Endothelial cell of umbilical vein (primary cell): Measurements from ENCODE around the gene PAOX. TPM values are rescaled to one million over a fixed set of nuclear protein-coding genes. Genes with fewer than 3 reads are reported as not detected.

ENCODE experiments used
- BruUV-seq: library from RNA; stranded (reverse); fragments of 400-500 nt; replicated peaks from 2 replicates; lab custom pipeline; 2021; lab: Mats Ljungman, UMichigan
- CTCF ChIA-PET: fragments of 300-600, 350-600 bp; sonication (Branson Sonifier 250); formaldehyde crosslinking; loops from one replicate; lab custom pipeline; 2021; ENCODE audit warnings: antibody characterized with exemption, inconsistent platforms; lab: Charles Lee
- POLR2A ChIA-PET: fragments of 300-600, 350-600 bp; sonication (Branson Sonifier 250); formaldehyde crosslinking; loops from one replicate; lab custom pipeline; 2021; ENCODE audit warnings: antibody characterized with exemption, inconsistent platforms; lab: Charles Lee
- DNase-seq: peaks from one replicate; pipeline ENCODE4 v3.0.0-alpha.2; 2011; ENCODE audit warnings: low read depth, low spot score
- FAIRE-seq: peaks from 2 replicates; lab custom pipeline; 2011; peaks lifted over from hg19 to GRCh38; lab: Jason Lieb, UNC
- H2AFZ ChIP-seq: 2 replicates; pipeline ENCODE4 v1.6.0; 2012; ENCODE audit warnings: low read depth, low read length, control low read depth, inconsistent platforms
- H3K27ac ChIP-seq: 2 replicates; pipeline ENCODE4 v1.5.1; 2011; ENCODE audit warnings: low read depth, mild to moderate bottlenecking, control low read depth, low read length, moderate library complexity; ENCODE audit not compliant: insufficient read depth
- H3K27me3 ChIP-seq, 2 experiments: 2 replicates each; pipeline versions ENCODE4 v1.6.0 to v1.6.1; 2011; ENCODE audit warnings: low read length in 2 of 2, mixed read lengths in 1 of 2; ENCODE audit not compliant: control insufficient read depth in 2 of 2, insufficient read depth in 2 of 2
- H3K36me3 ChIP-seq, 2 experiments: 2 replicates in 1 of 2; 3 replicates in 1 of 2; pipeline ENCODE4 v1.5.1; 2011; ENCODE audit warnings: low read length in 2 of 2, mild to moderate bottlenecking in 1 of 2, moderate library complexity in 1 of 2; ENCODE audit not compliant: control insufficient read depth in 2 of 2, insufficient read depth in 2 of 2; ENCODE audit errors: extremely low read depth in 1 of 2
- H3K4me1 ChIP-seq: 3 replicates; pipeline ENCODE4 v1.5.1; 2011; ENCODE audit warnings: mild to moderate bottlenecking, low read length; ENCODE audit not compliant: control insufficient read depth, insufficient read depth; ENCODE audit errors: extremely low read depth
- H3K4me2 ChIP-seq: 2 replicates; pipeline ENCODE4 v1.6.1; 2011; ENCODE audit warnings: low read length, control low read depth, mixed read lengths; ENCODE audit not compliant: insufficient read depth
- H3K4me3 ChIP-seq, 3 experiments: fragments of 200-600 bp in 1 of 3; sonication (generic), shearing (Covaris generic) in 1 of 3; replicated peaks in 1 of 3; 2 replicates each; pipeline ENCODE4 v1.5.1; 2011 to 2016; ENCODE audit warnings: control low read depth in 3 of 3, low read length in 3 of 3, mild to moderate bottlenecking in 2 of 3, inconsistent platforms in 1 of 3, low read depth in 1 of 3, moderate library complexity in 1 of 3; ENCODE audit not compliant: insufficient read depth in 1 of 3
- H3K79me2 ChIP-seq: 2 replicates; pipeline ENCODE4 v1.6.0; 2012; ENCODE audit warnings: low read length, inconsistent platforms; ENCODE audit not compliant: control insufficient read depth, insufficient read depth
- H3K9ac ChIP-seq: replicated peaks from 2 replicates; pipeline ENCODE3; 2011; ENCODE audit warnings: low read length, control low read depth; ENCODE audit not compliant: insufficient read depth; ENCODE audit errors: extremely low read depth
- H3K9me1 ChIP-seq: replicated peaks from 3 replicates; pipeline ENCODE4 v1.6.0; 2011; ENCODE audit warnings: mild to moderate bottlenecking, low read length; ENCODE audit not compliant: control insufficient read depth, insufficient read depth; ENCODE audit errors: extremely low read depth
- H3K9me3 ChIP-seq: replicated peaks from 2 replicates; pipeline ENCODE4 v1.5.1; 2012; ENCODE audit warnings: low read length, inconsistent platforms; ENCODE audit not compliant: control insufficient read depth, insufficient read depth
- H4K20me1 ChIP-seq: replicated peaks from 2 replicates; pipeline ENCODE3; 2011; ENCODE audit warnings: mild to moderate bottlenecking, low read length; ENCODE audit not compliant: control insufficient read depth, insufficient read depth; ENCODE audit errors: extremely low read depth
- CTCF ChIP-seq, 2 donors: IDR thresholded peaks; 1 replicate in 1 of 2; 2 replicates in 1 of 2; pipeline ENCODE4 v1.5.1; 2011; ENCODE audit warnings: low read length in 2 of 2, mild to moderate bottlenecking in 2 of 2, moderate library complexity in 2 of 2, control low read depth in 1 of 2, inconsistent platforms in 1 of 2, low read depth in 1 of 2; ENCODE audit not compliant: insufficient read depth in 1 of 2; ENCODE audit errors: extremely low read depth in 1 of 2
- FOS ChIP-seq: IDR thresholded peaks from 2 replicates; pipeline ENCODE4 v1.6.1; 2011; ENCODE audit warnings: mild to moderate bottlenecking, low read length, moderate library complexity, borderline replicate concordance; ENCODE audit not compliant: insufficient read depth
- MYC ChIP-seq: IDR thresholded peaks from one replicate; pipeline ENCODE4 v1.6.1; 2011; ENCODE audit warnings: mild to moderate bottlenecking, low read depth, low read length
- dilution Hi-C: fragments of 300-500 bp; cut with MboI; formaldehyde crosslinking; loops from one replicate; pipeline ENCODE4 v1.15.0; 2019; ENCODE audit warnings: low sequenced_read_pairs; ENCODE audit not compliant: extremely low pct_ligation_motif_present
- intact Hi-C: fragments of 100-400 bp; cut with micrococcal nuclease; formaldehyde crosslinking; loops from one replicate; pipeline ENCODE4 v1.10.0; 2022
- polyA plus RNA-seq, 4 experiments: library from polyadenylated mRNA; depleted of rRNA in 3 of 4; stranded (reverse) in 3 of 4; unstranded in 1 of 4; fragments of >200 nt; gene quantifications; 2 replicates each; pipeline versions ENCODE4 v1.2.1 to v1.2.3, GENCODE V29; 2011 to 2012; ENCODE audit warnings: missing spikeins in 1 of 4
- total RNA-seq: library from RNA; stranded (reverse); gene quantifications from 2 replicates; pipeline ENCODE4 v1.2.3, GENCODE V29; 2021

PAOX gene
- total and polyA plus RNA-seq, 2 donors (not counting 3 experiments of a cell fraction or from before 2014, with no cell fraction given) = 2.6 to 3.8 TPM

- ChIA-PET CTCF (interaction anchor here (0.8 to 2.4 kb wide), 23 partner anchors 8 to 279 kb away, joined by 3 to 20 read pairs (median 6); partner anchors contain the start of genes FUOM, PAOX and PRAP1), POLR2A (no interaction called here)
- no peak overlapping the region for H3K27ac ChIP-seq
- peaks cover 39 to 55% of the 10 kb centered on the region in 2 experiments for H3K27me3 ChIP-seq
- no TSS peak for BruUV-seq
- no peaks in the 10 kb centered on the region for H3K9me3 ChIP-seq
- H3K4me1 ChIP-seq = peaks cover 2% of the 10 kb centered on the region
- FAIRE-seq = peak; percentile 86
- TF ChIP-seq FOS (peak; percentile 67), CTCF (IDR thresholded peaks at IDR 0.05; ENCODE audit: extremely low read depth in 1 of 2, insufficient read depth in 1 of 2, low read depth in 1 of 2, low read length in 2 of 2) (peak; percentile 93 to 96), MYC (no peak)
- intact Hi-C loops = loop anchor here (1.0 to 5.0 kb wide), 7 partner anchors 27 to 387 kb away; partner anchors contain the start of genes CFAP46, ECHS1 and MTG1
- H3K9ac ChIP-seq = no peak overlapping the region
- H3K4me3 ChIP-seq = no peak overlapping the region
- no peaks in the 10 kb centered on the region for H4K20me1 ChIP-seq
- peak overlapping the region; percentile 59 for H2AFZ ChIP-seq
- no peaks in the 10 kb centered on the region for H3K79me2 ChIP-seq
- peak; percentile 77 for DNase-seq
- H3K36me3 ChIP-seq = no peaks in the 10 kb centered on the region
- H3K9me1 ChIP-seq = no peaks in the 10 kb centered on the region
- H3K4me2 ChIP-seq = peak overlapping the region; percentile 34
- dilution Hi-C loops = no loop called here
These were observed 49.4 kb upstream of the PAOX start for GRCh38 chr10:133329491-133330202.
